HTR-8/SVneo (cell line): ENCODE measurements around the gene EFCAB6.

Source experiments
- DNase-seq: peaks from one replicate; pipeline ENCODE4 v3.0.0; 2011; ENCODE audit warnings: low spot score, mixed read lengths; ENCODE audit not compliant: insufficient read length
- FAIRE-seq: peaks from 2 replicates; lab custom pipeline; 2011; peaks lifted over from hg19 to GRCh38; lab: Jason Lieb, UNC

Gene EFCAB6

GRCh38 chr22:43540529-43540923 lies 271.6 kb downstream of the EFCAB6 start:
- DNase-seq, result no peak
- no peak for FAIRE-seq

- FAIRE-seq (no peak), DNase-seq (no peak)
Measured at GRCh38 chr22:43539572-43540528, 272.3 kb downstream of the EFCAB6 start.

- DNase-seq (peak; percentile 23), FAIRE-seq (no peak)
Measured at GRCh38 chr22:43537019-43537585, 275.0 kb downstream of the EFCAB6 start.

- DNase-seq (no peak), FAIRE-seq (no peak)
Measured at GRCh38 chr22:43535741-43536140, 276.4 kb downstream of the EFCAB6 start.

GRCh38 chr22:43535336-43535735 lies 276.8 kb downstream of the EFCAB6 start:
- no peak for DNase-seq
- FAIRE-seq, result no peak

GRCh38 chr22:43534916-43535315 lies 277.2 kb downstream of the EFCAB6 start:
- FAIRE-seq (no peak), DNase-seq (no peak)

GRCh38 chr22:43533656-43534428 lies 278.3 kb downstream of the EFCAB6 start:
- FAIRE-seq (no peak), DNase-seq (no peak)

GRCh38 chr22:43533156-43533530 lies 279.0 kb downstream of the EFCAB6 start:
- FAIRE-seq (no peak), DNase-seq (no peak)

GRCh38 chr22:43532301-43533155 lies 279.6 kb downstream of the EFCAB6 start:
- DNase-seq (no peak), FAIRE-seq (no peak)

- FAIRE-seq (no peak), DNase-seq (no peak)
Measured at GRCh38 chr22:43531651-43532050, 280.5 kb downstream of the EFCAB6 start.

GRCh38 chr22:43530349-43531201 lies 281.5 kb downstream of the EFCAB6 start:
- no peak for FAIRE-seq
- DNase-seq, result no peak

- FAIRE-seq (no peak), DNase-seq (no peak)
Measured at GRCh38 chr22:43529934-43530333, 282.2 kb downstream of the EFCAB6 start.

- no peak for DNase-seq
- FAIRE-seq, result no peak
Measured at GRCh38 chr22:43529461-43529860, 282.6 kb downstream of the EFCAB6 start.

GRCh38 chr22:43528601-43529360 lies 283.3 kb downstream of the EFCAB6 start:
- FAIRE-seq (no peak), DNase-seq (no peak)

- no peak for DNase-seq
Measured at GRCh38 chr22:43526946-43527345, 285.2 kb downstream of the EFCAB6 start.

GRCh38 chr22:43526117-43526655 lies 285.9 kb downstream of the EFCAB6 start:
- no peak for FAIRE-seq

More at GRCh38 chr22:43526946-43527345, 285.2 kb downstream of the EFCAB6 start:
- no peak for FAIRE-seq

GRCh38 chr22:43521716-43522115 lies 290.4 kb downstream of the EFCAB6 start:
- no peak for FAIRE-seq
- no peak for DNase-seq

More at GRCh38 chr22:43526117-43526655, 285.9 kb downstream of the EFCAB6 start:
- no peak for DNase-seq

GRCh38 chr22:43520632-43521039 lies 291.5 kb downstream of the EFCAB6 start:
- no peak for DNase-seq
- no peak for FAIRE-seq
